HepG2 (cell line): ENCODE results near the gene KIAA0232. TPM values are rescaled to one million over a fixed set of nuclear protein-coding genes. Genes with fewer than 3 reads are reported as not detected.

Experiments
- ATAC-seq: fragments of 200-7000 bp; cut with Tn5 transposase; 3 replicates; pipeline ENCODE4 v1.9.1; 2020; ENCODE audit warnings: mild to moderate bottlenecking, moderate library complexity
- BruUV-seq: library from RNA; stranded (reverse); fragments of 400-500 nt; replicated peaks from 2 replicates; lab custom pipeline; 2021; lab: Mats Ljungman, UMichigan
- CTCF ChIA-PET: fragments of 300-600 bp; formaldehyde crosslinking; extraction: SDS; loops from one replicate; lab custom pipeline; 2021; ENCODE audit warnings: low total read pairs, inconsistent platforms, low intra/inter-chr PET ratio; lab: Yijun Ruan, JAX
- POLR2A ChIA-PET: fragments of 350-600 bp; sonication (Branson Sonifier 250); formaldehyde crosslinking; loops from one replicate; lab custom pipeline; 2020; ENCODE audit warnings: antibody characterized with exemption, inconsistent platforms; lab: Yijun Ruan, JAX
- DNase-seq: peaks from one replicate; pipeline ENCODE4 v3.0.0-alpha.2; 2015; ENCODE audit warnings: low spot score
- FAIRE-seq: peaks from 3 replicates; lab custom pipeline; 2011; peaks lifted over from hg19 to GRCh38; lab: Jason Lieb, UNC
- H2AFZ ChIP-seq: one replicate; pipeline ENCODE4 v1.6.1; 2011; ENCODE audit warnings: low read length, inconsistent platforms
- H3K27ac ChIP-seq: fragments of 300-600 bp; 3 replicates; pipeline ENCODE4 v1.8.0; 2011; ENCODE audit warnings: mixed run types, mild to moderate bottlenecking, mixed read lengths, low read length, inconsistent platforms; ENCODE audit not compliant: insufficient read depth; ENCODE audit errors: extremely low read length
- H3K27me3 ChIP-seq, 2 experiments: fragments of 200-600 bp in 1 of 2; 2 replicates in 1 of 2; 3 replicates in 1 of 2; pipeline versions ENCODE4 v1.6.0 to v1.8.0; 2011; ENCODE audit warnings: low read length in 2 of 2, mild to moderate bottlenecking in 2 of 2, moderate library complexity in 2 of 2, inconsistent platforms in 1 of 2; ENCODE audit not compliant: insufficient read depth in 2 of 2, control insufficient read depth in 1 of 2
- H3K36me3 ChIP-seq, 2 experiments: fragments of 200-600 bp in 1 of 2; replicated peaks in 1 of 2; 2 replicates in 1 of 2; 3 replicates in 1 of 2; pipeline versions ENCODE4 v1.5.1 to v1.8.0; 2011; ENCODE audit warnings: low read length in 2 of 2, inconsistent platforms in 1 of 2; ENCODE audit not compliant: insufficient read depth in 2 of 2, control insufficient read depth in 1 of 2
- H3K4me1 ChIP-seq: 2 replicates; pipeline ENCODE4 v1.5.1; 2012; ENCODE audit warnings: low read length, inconsistent platforms; ENCODE audit not compliant: insufficient read depth
- H3K4me2 ChIP-seq: 2 replicates; pipeline ENCODE4 v1.6.0; 2011; ENCODE audit warnings: low read depth, low read length, inconsistent platforms
- H3K4me3 ChIP-seq, 3 experiments: fragments of 200-600 bp in 1 of 3; sonication (generic), shearing (Covaris generic) in 1 of 3; replicated peaks in 1 of 3; 2 replicates each; pipeline ENCODE4 v1.5.1; 2011 to 2016; ENCODE audit warnings: low read length in 3 of 3, inconsistent platforms in 2 of 3, low read depth in 2 of 3, mild to moderate bottlenecking in 2 of 3, control low read depth in 1 of 3, mixed read lengths in 1 of 3; ENCODE audit not compliant: insufficient read depth in 1 of 3
- H3K79me2 ChIP-seq: one replicate; pipeline ENCODE4 v1.6.1; 2011; ENCODE audit warnings: low read length, inconsistent platforms; ENCODE audit not compliant: insufficient read depth
- H3K9ac ChIP-seq: 2 replicates; pipeline ENCODE4 v1.6.0; 2011; ENCODE audit warnings: mild to moderate bottlenecking, low read depth, low read length, inconsistent platforms; ENCODE audit not compliant: insufficient read depth
- H3K9me3 ChIP-seq: 2 replicates; pipeline ENCODE4 v1.5.1; 2012; ENCODE audit warnings: mild to moderate bottlenecking, low read length
- H4K20me1 ChIP-seq: 2 replicates; pipeline ENCODE4 v1.6.0; 2011; ENCODE audit warnings: inconsistent platforms, mild to moderate bottlenecking, low read length, moderate library complexity; ENCODE audit not compliant: insufficient read depth
- BATF2 ChIP-seq: sonication (generic); formaldehyde crosslinking; IDR thresholded peaks from 2 replicates; pipeline ENCODE4 v1.8.0; 2022; ENCODE audit warnings: mild to moderate bottlenecking, missing genetic modification reagents, moderate library complexity
- EP300 ChIP-seq, 3 experiments: sonication (generic) in 1 of 3; formaldehyde crosslinking in 1 of 3; IDR thresholded peaks; 2 replicates each; pipeline versions ENCODE4 v1.5.1 to v1.6.1; 2011 to 2020; ENCODE audit warnings: low read depth in 2 of 3, low read length in 2 of 3, borderline replicate concordance in 1 of 3, improper control_type of control experiment in 1 of 3, mild to moderate bottlenecking in 1 of 3, missing genetic modification reagents in 1 of 3, moderate library complexity in 1 of 3
- PHF5A ChIP-seq: IDR thresholded peaks from one replicate; pipeline ENCODE4 v1.6.1; 2018; ENCODE audit warnings: low read depth, missing genetic modification reagents; ENCODE audit not compliant: unreplicated experiment
- TOE1 ChIP-seq: sonication (generic); formaldehyde crosslinking; IDR thresholded peaks from 2 replicates; pipeline ENCODE4 v1.4.0; 2020; ENCODE audit warnings: mild to moderate bottlenecking, missing genetic modification reagents
- YY1 ChIP-seq: IDR thresholded peaks from 2 replicates; pipeline ENCODE4 v1.6.1; 2011; ENCODE audit warnings: low read length, low read depth, moderate library complexity, mild to moderate bottlenecking; ENCODE audit not compliant: insufficient read depth, insufficient replicate concordance
- ZNF142 ChIP-seq: sonication (generic); formaldehyde crosslinking; IDR thresholded peaks from 2 replicates; pipeline ENCODE4 v1.4.0; 2020; ENCODE audit warnings: missing genetic modification reagents
- ZNF263 ChIP-seq: sonication (generic); formaldehyde crosslinking; IDR thresholded peaks from 2 replicates; pipeline ENCODE4 v1.4.0; 2020; ENCODE audit warnings: missing genetic modification reagents
- ZNF430 ChIP-seq: sonication (generic); formaldehyde crosslinking; IDR thresholded peaks from 2 replicates; pipeline ENCODE4 v1.9.0; 2021; ENCODE audit warnings: mild to moderate bottlenecking, missing genetic modification reagents
- WGBS: methylation state at CpG from one replicate; pipeline ENCODE4 v1.1.6; 2017; ENCODE audit warnings: low lambda C conversion rate; 5-methylcytosine and 5-hydroxymethylcytosine counted together
- in situ Hi-C: cut with HindIII; loops from 2 replicates; pipeline ENCODE4 v1.10.0; 2017; ENCODE audit warnings: low pct_unique_long_range_greater_than_20kb; ENCODE audit not compliant: extremely low pct_ligation_motif_present
- intact Hi-C: fragments of 100-400 bp; cut with micrococcal nuclease; formaldehyde crosslinking; loops from one replicate; pipeline ENCODE4 v1.10.0; 2022; ENCODE audit not compliant: unreplicated experiment
- polyA plus RNA-seq, 8 experiments: library from polyadenylated mRNA; depleted of rRNA in 3 of 8; stranded (reverse) in 7 of 8; unstranded in 1 of 8; fragments of >200 nt; fragmentation: Illumina TruSeq in 4 of 8; extraction: Trizol in 4 of 8; gene quantifications; 2 replicates each; pipeline versions ENCODE4 v1.2.1 to v1.2.3, GENCODE V29; 2011 to 2016; ENCODE audit warnings: low read depth in 4 of 8, missing spikeins in 1 of 8, mixed read lengths in 1 of 8; ENCODE audit not compliant: insufficient read depth in 1 of 8
- total RNA-seq, 5 experiments: library from RNA; depleted of rRNA; stranded (reverse); fragments of >200 nt; fragmentation: Illumina TruSeq; extraction: Trizol; gene quantifications; 2 replicates each; pipeline ENCODE4 v1.2.3, GENCODE V29; 2016; ENCODE audit warnings: low read depth in 1 of 5

KIAA0232 gene
- total and polyA plus RNA-seq, 2 of the 13 experiments (the other 11 are each of a cell fraction or from before 2014, with no cell fraction given), result 7.8 to 17.1 TPM

- TF ChIP-seq ZNF142 (CRISPR knock-in tag) (no peak), BATF2 (CRISPR knock-in tag) (no peak), TOE1 (no peak), EP300 (IDR thresholded peaks at IDR 0.05; ENCODE audit: low read depth in 2 of 2, low read length in 2 of 2) (no peak), EP300 (CRISPR knock-in tag; IDR thresholded peaks at IDR 0.05; ENCODE audit: borderline replicate concordance) (no peak), ZNF263 (CRISPR knock-in tag) (0 out of 2 replicates have a peak, but pooled peaks have one; percentile 47)
- TF ChIP-seq, all 625 proteins: peak for 2
Measured at GRCh38 chr4:6920171-6920570, 137.6 kb downstream of the KIAA0232 start (continued).

GRCh38 chr4:6923507-6923906, 141.0 kb downstream of the KIAA0232 start:
- Histone ChIP-seq H3K79me2 (peaks cover 55% of the 10 kb centered on the region), H3K4me1 (peaks cover 86% of the 10 kb centered on the region), H3K27ac (no peak overlapping the region), H3K36me3 (peaks cover 15 to 38% of the 10 kb centered on the region in 2 experiments; a peak in 4 of 5 replicates), H3K4me3 (no peak overlapping the region), H3K9ac (no peak overlapping the region), H3K27me3 (no peaks in the 10 kb centered on the region), H2AFZ (no peak overlapping the region), H3K9me3 (no peaks in the 10 kb centered on the region), H3K4me2 (no peak overlapping the region), H4K20me1 (peaks cover 41% of the 10 kb centered on the region)
- CTCF ChIA-PET, result no interaction called here
- WGBS, result 98% methylated on average over 31 of the region's 32 CpGs
- no peak for ATAC-seq
- in situ Hi-C loops (no loop called here), intact Hi-C loops (no loop called here)
- POLR2A ChIA-PET, result no interaction called here
- BruUV-seq, result no TSS peak
- FAIRE-seq, result no peak
- DNase-seq, result no peak
- no peak for TF ChIP-seq YY1
- no peak for TF ChIP-seq PHF5A (CRISPR knock-in tag)
- TF ChIP-seq ZNF430 (CRISPR knock-in tag), result no peak
